Measurements from ENCODE around the gene SDK2. TPM values are rescaled to one million over a fixed set of nuclear protein-coding genes. Genes with fewer than 3 reads are reported as not detected.

The SDK2 gene
- total and polyA plus RNA-seq, 2 experiments from 2014 or later = 0.59 to 1.2 TPM

GRCh38 chr17:73613271-73614233, 30.7 kb downstream of the SDK2 start:
- Histone ChIP-seq H3K4me2 (peak overlapping the region; percentile 68), H3K9me3 (ENCODE audit: low read depth) (no peaks in the 10 kb centered on the region), H3K4me3 (no peak overlapping the region), H3K36me3 (replicated peaks; ENCODE audit: insufficient read depth, low read depth) (no peaks in the 10 kb centered on the region), H3K4me1 (ENCODE audit: insufficient read depth) (peaks cover 24% of the 10 kb centered on the region), H3K27ac (peak overlapping the region; percentile 78), H2AFZ (no peak overlapping the region), H3K79me2 (no peaks in the 10 kb centered on the region), H3K27me3 (no peaks in the 10 kb centered on the region), H4K20me1 (ENCODE audit: insufficient read depth, poor library complexity, severe bottlenecking) (no peaks in the 10 kb centered on the region), H3K9me2 (replicated peaks; ENCODE audit: insufficient read depth) (no peaks in the 10 kb centered on the region)
- TF ChIP-seq CTCF (IDR thresholded peaks at IDR 0.05; ENCODE audit: poor library complexity) (no peak), EZH2 (IDR thresholded peaks at IDR 0.05; ENCODE audit: borderline replicate concordance) (no peak), EZH2phosphoT487 (IDR thresholded peaks at IDR 0.05; ENCODE audit: low read depth, severe bottlenecking, unreplicated experiment) (no peak)
- no peak for DNase-seq (ENCODE audit: low spot score)
- 36% methylated on average over 17 of the region's 23 CpGs for WGBS (ENCODE audit: low lambda C conversion rate, missing lambda C conversion rate)

- WGBS (ENCODE audit: low lambda C conversion rate, missing lambda C conversion rate) = 80% methylated on average over 9 of the region's 14 CpGs
- H3K4me2 ChIP-seq = no peak overlapping the region
- no peaks in the 10 kb centered on the region for H3K9me2 ChIP-seq (replicated peaks; ENCODE audit: insufficient read depth)
- DNase-seq (ENCODE audit: low spot score) = no peak
- H3K27me3 ChIP-seq = no peaks in the 10 kb centered on the region
- H3K27ac ChIP-seq = no peak overlapping the region
- no peaks in the 10 kb centered on the region for H3K36me3 ChIP-seq (replicated peaks; ENCODE audit: insufficient read depth, low read depth)
- H3K4me1 ChIP-seq (ENCODE audit: insufficient read depth) = peaks cover 24% of the 10 kb centered on the region
- no peaks in the 10 kb centered on the region for H4K20me1 ChIP-seq (ENCODE audit: insufficient read depth, poor library complexity, severe bottlenecking)
- H2AFZ ChIP-seq = no peak overlapping the region
- no peak overlapping the region for H3K4me3 ChIP-seq
- H3K79me2 ChIP-seq = no peaks in the 10 kb centered on the region
- no peaks in the 10 kb centered on the region for H3K9me3 ChIP-seq (ENCODE audit: low read depth)
- TF ChIP-seq EZH2 (IDR thresholded peaks at IDR 0.05; ENCODE audit: borderline replicate concordance) = no peak
- TF ChIP-seq CTCF (IDR thresholded peaks at IDR 0.05; ENCODE audit: poor library complexity) = no peak
- TF ChIP-seq EZH2phosphoT487 (IDR thresholded peaks at IDR 0.05; ENCODE audit: low read depth, severe bottlenecking, unreplicated experiment) = no peak
Observed at GRCh38 chr17:73612031-73612472, 32.2 kb downstream of the SDK2 start.

GRCh38 chr17:73611630-73612029, 32.6 kb downstream of the SDK2 start:
- no peaks in the 10 kb centered on the region for H3K9me2 ChIP-seq (replicated peaks; ENCODE audit: insufficient read depth)
- no peak overlapping the region for H3K4me3 ChIP-seq
- no peaks in the 10 kb centered on the region for H3K79me2 ChIP-seq
- peaks cover 20% of the 10 kb centered on the region for H3K4me1 ChIP-seq (ENCODE audit: insufficient read depth)
- no peak overlapping the region for H2AFZ ChIP-seq
- no peaks in the 10 kb centered on the region for H4K20me1 ChIP-seq (ENCODE audit: insufficient read depth, poor library complexity, severe bottlenecking)
- no peak overlapping the region for H3K27ac ChIP-seq
- WGBS (ENCODE audit: low lambda C conversion rate, missing lambda C conversion rate) = 92% methylated on average over 7 of the region's 7 CpGs
- H3K36me3 ChIP-seq (replicated peaks; ENCODE audit: insufficient read depth, low read depth) = no peaks in the 10 kb centered on the region
- no peaks in the 10 kb centered on the region for H3K9me3 ChIP-seq (ENCODE audit: low read depth)
- DNase-seq (ENCODE audit: low spot score) = no peak
- H3K27me3 ChIP-seq = no peaks in the 10 kb centered on the region
- no peak overlapping the region for H3K4me2 ChIP-seq
- TF ChIP-seq CTCF (IDR thresholded peaks at IDR 0.05; ENCODE audit: poor library complexity) (no peak), EZH2phosphoT487 (IDR thresholded peaks at IDR 0.05; ENCODE audit: low read depth, severe bottlenecking, unreplicated experiment) (no peak), EZH2 (IDR thresholded peaks at IDR 0.05; ENCODE audit: borderline replicate concordance) (no peak)

Measured in hepatocyte (in vitro differentiated cells).